Measurements from ENCODE around the gene LDHD. TPM values are rescaled to one million over a fixed set of nuclear protein-coding genes. Genes with fewer than 3 reads are reported as not detected.

Gene LDHD
- total RNA-seq, 4 donors from 2014 or later: 10.2 to 41.3 (median 26.3) TPM

DNA sequence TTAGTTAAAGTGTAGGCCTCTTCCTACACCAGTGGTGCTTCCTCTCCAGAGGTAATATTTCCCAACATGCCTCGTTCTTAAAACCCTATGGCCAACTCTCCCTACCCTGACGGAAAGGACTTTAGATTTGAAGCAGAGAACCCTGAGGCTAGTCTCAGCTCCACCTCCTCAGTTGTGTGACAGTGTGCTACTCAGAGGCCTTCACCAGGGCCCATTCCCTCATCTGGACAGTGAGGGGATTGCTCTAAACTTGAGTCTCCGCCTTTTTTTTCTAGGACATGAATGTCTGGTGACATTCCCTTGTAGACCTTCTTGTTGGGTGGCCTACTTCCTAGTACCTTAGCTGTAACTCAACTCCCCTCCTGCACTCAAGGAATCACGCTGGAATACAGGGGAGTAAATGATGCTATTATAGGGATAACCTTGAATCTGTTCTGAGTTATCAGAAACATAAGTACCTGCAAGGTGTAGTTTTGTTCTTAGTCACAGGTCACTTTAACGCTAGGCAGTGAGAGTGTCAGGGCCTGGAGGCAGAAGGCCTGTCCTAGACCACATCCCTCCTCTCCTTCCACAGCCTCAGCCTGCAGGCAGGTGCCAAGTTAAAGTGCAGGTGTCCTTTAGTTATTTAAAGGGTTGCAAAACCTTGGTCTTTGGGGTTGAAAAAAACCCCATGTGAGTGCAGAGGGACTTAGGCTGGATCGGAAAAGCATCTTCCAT lies 26.9 kb downstream of the LDHD start:
- TF ChIP-seq POLR2A (IDR thresholded peaks at IDR 0.05): no peak
- TF ChIP-seq, protein P1, sequence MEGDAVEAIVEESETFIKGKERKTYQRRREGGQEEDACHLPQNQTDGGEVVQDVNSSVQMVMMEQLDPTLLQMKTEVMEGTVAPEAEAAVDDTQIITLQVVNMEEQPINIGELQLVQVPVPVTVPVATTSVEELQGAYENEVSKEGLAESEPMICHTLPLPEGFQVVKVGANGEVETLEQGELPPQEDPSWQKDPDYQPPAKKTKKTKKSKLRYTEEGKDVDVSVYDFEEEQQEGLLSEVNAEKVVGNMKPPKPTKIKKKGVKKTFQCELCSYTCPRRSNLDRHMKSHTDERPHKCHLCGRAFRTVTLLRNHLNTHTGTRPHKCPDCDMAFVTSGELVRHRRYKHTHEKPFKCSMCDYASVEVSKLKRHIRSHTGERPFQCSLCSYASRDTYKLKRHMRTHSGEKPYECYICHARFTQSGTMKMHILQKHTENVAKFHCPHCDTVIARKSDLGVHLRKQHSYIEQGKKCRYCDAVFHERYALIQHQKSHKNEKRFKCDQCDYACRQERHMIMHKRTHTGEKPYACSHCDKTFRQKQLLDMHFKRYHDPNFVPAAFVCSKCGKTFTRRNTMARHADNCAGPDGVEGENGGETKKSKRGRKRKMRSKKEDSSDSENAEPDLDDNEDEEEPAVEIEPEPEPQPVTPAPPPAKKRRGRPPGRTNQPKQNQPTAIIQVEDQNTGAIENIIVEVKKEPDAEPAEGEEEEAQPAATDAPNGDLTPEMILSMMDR (IDR thresholded peaks at IDR 0.05): no peak
- H3K27me3 ChIP-seq: no peaks in the 10 kb centered on the region
- no peak overlapping the region for H3K4me3 ChIP-seq (replicated peaks in 1 of 3)
- no peaks in the 10 kb centered on the region for H3K9me3 ChIP-seq
- intact Hi-C loops (cut with DNase I): no loop called here
- no peak for DNase-seq
- H3K4me1 ChIP-seq: peaks cover 30 to 53% of the 10 kb centered on the region in 2 donors
- H3K27ac ChIP-seq: no peak overlapping the region
- no peaks in the 10 kb centered on the region for H3K36me3 ChIP-seq
- 70 to 90% methylated on average over 6 of the region's 6 CpGs for WGBS, 2 donors

DNA sequence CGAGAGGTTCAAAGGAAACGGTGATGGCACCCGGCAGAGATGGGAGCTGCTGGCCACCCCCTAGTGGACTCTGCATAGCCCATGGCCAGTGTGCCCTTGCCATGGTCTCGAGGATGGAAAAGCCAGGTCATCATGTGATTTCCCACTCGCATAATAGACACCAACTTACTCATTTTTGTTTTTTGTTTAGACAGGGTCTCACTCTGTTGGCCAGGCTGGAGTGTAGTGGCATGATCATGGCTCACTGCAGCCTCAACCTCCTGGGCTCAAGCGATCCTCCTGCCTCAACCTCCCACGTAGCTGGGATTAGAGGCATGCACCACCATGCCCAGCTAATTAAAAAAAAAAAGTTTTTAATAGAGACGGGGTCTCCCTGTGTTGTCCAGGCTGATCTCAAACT lies 27.6 kb downstream of the LDHD start:
- H3K9me3 ChIP-seq: no peaks in the 10 kb centered on the region
- no peaks in the 10 kb centered on the region for H3K27me3 ChIP-seq
- H3K27ac ChIP-seq: peak overlapping the region in 1 of 3 donors; percentile 0
- H3K4me1 ChIP-seq: peaks cover 30 to 53% of the 10 kb centered on the region in 2 donors
- H3K36me3 ChIP-seq: no peaks in the 10 kb centered on the region
- TF ChIP-seq POLR2A (IDR thresholded peaks at IDR 0.05): no peak
- TF ChIP-seq, protein P1 (IDR thresholded peaks at IDR 0.05): no peak
- intact Hi-C loops (cut with DNase I): no loop called here
- 91 to 95% methylated on average over 8 of the region's 8 CpGs for WGBS, 2 donors
- no peak for DNase-seq
- H3K4me3 ChIP-seq (replicated peaks in 1 of 3): no peak overlapping the region

DNA sequence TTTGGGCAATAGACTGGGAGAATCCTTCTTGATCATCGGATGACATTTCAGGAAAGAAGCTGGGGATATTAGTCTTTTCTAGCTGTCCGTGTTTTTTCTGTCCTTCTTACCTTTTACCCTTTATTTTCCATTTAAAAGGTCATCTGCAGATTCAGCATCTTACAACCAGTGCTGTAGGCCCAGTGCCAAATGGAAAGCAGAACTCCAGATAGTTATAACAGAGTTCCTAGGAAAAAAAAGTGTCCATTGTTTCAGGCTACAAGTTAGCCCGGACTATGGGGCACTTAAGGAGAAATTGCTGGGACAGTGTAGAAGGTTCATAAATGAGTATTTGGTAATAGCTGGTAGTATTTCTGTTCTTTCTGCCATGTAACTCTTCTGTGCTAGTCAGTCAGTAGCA lies 28.4 kb downstream of the LDHD start:
- TF ChIP-seq, protein P1 (IDR thresholded peaks at IDR 0.05): no peak
- no peak for TF ChIP-seq POLR2A (IDR thresholded peaks at IDR 0.05)
- DNase-seq: no peak
- no peak overlapping the region for H3K4me3 ChIP-seq (replicated peaks in 1 of 3)
- peak overlapping the region; percentile 5 to 74 (median 37) for H3K27ac ChIP-seq
- H3K9me3 ChIP-seq: no peaks in the 10 kb centered on the region
- peaks cover 35 to 53% of the 10 kb centered on the region in 2 donors for H3K4me1 ChIP-seq
- 38 to 46% methylated on average over 3 of the region's 3 CpGs for WGBS, 2 donors
- intact Hi-C loops (cut with DNase I): no loop called here
- no peaks in the 10 kb centered on the region for H3K27me3 ChIP-seq
- no peaks in the 10 kb centered on the region for H3K36me3 ChIP-seq

DNA sequence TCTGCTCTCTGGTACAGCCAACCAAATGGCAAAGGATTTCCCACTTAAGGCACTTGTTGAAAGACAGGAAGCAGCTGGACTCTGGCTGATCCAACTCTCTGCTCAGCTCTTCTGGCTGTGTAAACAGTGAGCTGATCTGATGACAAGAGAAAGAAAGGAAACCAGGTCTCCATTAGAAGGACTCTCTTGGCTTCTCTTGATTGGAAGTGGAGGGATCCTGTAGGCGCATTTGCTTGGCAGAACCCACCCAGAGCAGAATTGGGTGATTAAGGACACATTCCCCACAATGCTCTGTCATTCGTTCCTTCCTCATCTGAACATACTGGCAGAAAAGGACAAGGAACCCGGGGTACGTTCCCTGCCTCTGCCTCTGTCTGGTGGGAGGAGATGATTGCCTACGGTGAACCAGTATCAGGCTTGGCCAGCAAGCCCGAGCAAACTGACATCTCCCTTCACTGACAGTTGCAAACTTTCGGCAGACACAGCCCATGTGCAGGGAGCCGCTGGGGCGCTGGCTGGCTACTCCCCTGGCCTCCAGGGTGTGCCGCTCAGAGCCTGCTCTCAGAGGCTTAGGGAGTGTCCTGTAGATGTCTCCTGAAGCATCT lies 29.1 kb downstream of the LDHD start:
- H3K4me1 ChIP-seq: peaks cover 37 to 46% of the 10 kb centered on the region in 2 donors
- H3K36me3 ChIP-seq: no peaks in the 10 kb centered on the region
- intact Hi-C loops (cut with DNase I): no loop called here
- peak; percentile 49 for DNase-seq
- H3K27ac ChIP-seq: peak overlapping the region; percentile 5 to 74 (median 37)
- TF ChIP-seq, protein P1 (IDR thresholded peaks at IDR 0.05): no peak
- TF ChIP-seq POLR2A (IDR thresholded peaks at IDR 0.05): no peak
- no peaks in the 10 kb centered on the region for H3K27me3 ChIP-seq
- H3K9me3 ChIP-seq: no peaks in the 10 kb centered on the region
- H3K4me3 ChIP-seq (replicated peaks in 1 of 3): no peak overlapping the region
- WGBS, 2 donors: 34 to 52% methylated on average over 8 to 9 of the region's 10 CpGs
